Muscle layer of duodenum (tissue), 2 donors: Measurements from ENCODE around the gene TSHZ2.
"Not testable (repeated sequence)": the region's sequence is repeated elsewhere in the genome, so short reads cannot be mapped to it uniquely, and the experiment has no call there.

Source experiments
- H3K27ac ChIP-seq: one replicate; pipeline ENCODE4 v1.7.0; 2013; ENCODE audit warnings: mild to moderate bottlenecking, low read length
- H3K27me3 ChIP-seq: one replicate; pipeline ENCODE4 v1.7.0; 2013; ENCODE audit warnings: low read depth, mild to moderate bottlenecking, control low read depth, low read length
- H3K36me3 ChIP-seq, 2 donors: one replicate each; pipeline ENCODE4 v1.7.0; 2013; ENCODE audit warnings: low read length in 2 of 2, control low read depth in 1 of 2, mild to moderate bottlenecking in 1 of 2; ENCODE audit not compliant: insufficient read depth in 2 of 2, control insufficient read depth in 1 of 2
- H3K4me1 ChIP-seq, 2 donors: one replicate each; pipeline ENCODE4 v1.7.0; 2013; ENCODE audit warnings: low read length in 2 of 2, mild to moderate bottlenecking in 2 of 2, control low read depth in 1 of 2, moderate library complexity in 1 of 2; ENCODE audit not compliant: insufficient read depth in 2 of 2, control insufficient read depth in 1 of 2
- H3K4me3 ChIP-seq, 2 donors: one replicate each; pipeline ENCODE4 v1.7.0; 2013; ENCODE audit warnings: low read length in 2 of 2, low read depth in 1 of 2, mild to moderate bottlenecking in 1 of 2
- H3K9me3 ChIP-seq, 2 donors: one replicate each; pipeline ENCODE4 v1.7.0; 2013; ENCODE audit warnings: low read length in 2 of 2, control low read depth in 1 of 2, mild to moderate bottlenecking in 1 of 2; ENCODE audit not compliant: control insufficient read depth in 1 of 2
- donor health status: healthy.

The TSHZ2 gene

GRCh38 chr20:53421343-53421742 lies 449.2 kb downstream of the TSHZ2 start:
- no peaks in the 10 kb centered on the region for H3K4me1 ChIP-seq
- no peak overlapping the region for H3K4me3 ChIP-seq
- no peaks in the 10 kb centered on the region for H3K27me3 ChIP-seq
- no peak overlapping the region for H3K27ac ChIP-seq
- H3K36me3 ChIP-seq: no peaks in the 10 kb centered on the region
- H3K9me3 ChIP-seq: no peaks in the 10 kb centered on the region

- no peaks in the 10 kb centered on the region for H3K9me3 ChIP-seq
- no peak overlapping the region for H3K27ac ChIP-seq
- H3K4me1 ChIP-seq: no peaks in the 10 kb centered on the region
- no peaks in the 10 kb centered on the region for H3K36me3 ChIP-seq
- no peak overlapping the region for H3K4me3 ChIP-seq
- H3K27me3 ChIP-seq: no peaks in the 10 kb centered on the region
These were observed 449.9 kb downstream of the TSHZ2 start for GRCh38 chr20:53422039-53422438.

GRCh38 chr20:53423587-53424146 lies 451.5 kb downstream of the TSHZ2 start:
- no peaks in the 10 kb centered on the region for H3K9me3 ChIP-seq
- no peaks in the 10 kb centered on the region for H3K27me3 ChIP-seq
- no peak overlapping the region for H3K27ac ChIP-seq
- H3K4me3 ChIP-seq: no peak overlapping the region
- no peaks in the 10 kb centered on the region for H3K36me3 ChIP-seq
- no peaks in the 10 kb centered on the region for H3K4me1 ChIP-seq

GRCh38 chr20:53425481-53425880 lies 453.3 kb downstream of the TSHZ2 start:
- Histone ChIP-seq H3K4me1 (no peaks in the 10 kb centered on the region), H3K27me3 (no peaks in the 10 kb centered on the region), H3K27ac (no peak overlapping the region), H3K4me3 (no peak overlapping the region), H3K9me3 (no peaks in the 10 kb centered on the region), H3K36me3 (no peaks in the 10 kb centered on the region)

- Histone ChIP-seq H3K36me3 (no peaks in the 10 kb centered on the region), H3K4me1 (no peaks in the 10 kb centered on the region), H3K27ac (no peak overlapping the region), H3K9me3 (no peaks in the 10 kb centered on the region), H3K27me3 (no peaks in the 10 kb centered on the region), H3K4me3 (no peak overlapping the region)
These were observed 453.8 kb downstream of the TSHZ2 start for GRCh38 chr20:53425941-53426340.

GRCh38 chr20:53426766-53427312 lies 454.7 kb downstream of the TSHZ2 start:
- H3K9me3 ChIP-seq: no peaks in the 10 kb centered on the region
- no peak overlapping the region for H3K4me3 ChIP-seq
- no peaks in the 10 kb centered on the region for H3K36me3 ChIP-seq
- H3K27me3 ChIP-seq: no peaks in the 10 kb centered on the region
- H3K27ac ChIP-seq: no peak overlapping the region
- no peaks in the 10 kb centered on the region for H3K4me1 ChIP-seq

DNA sequence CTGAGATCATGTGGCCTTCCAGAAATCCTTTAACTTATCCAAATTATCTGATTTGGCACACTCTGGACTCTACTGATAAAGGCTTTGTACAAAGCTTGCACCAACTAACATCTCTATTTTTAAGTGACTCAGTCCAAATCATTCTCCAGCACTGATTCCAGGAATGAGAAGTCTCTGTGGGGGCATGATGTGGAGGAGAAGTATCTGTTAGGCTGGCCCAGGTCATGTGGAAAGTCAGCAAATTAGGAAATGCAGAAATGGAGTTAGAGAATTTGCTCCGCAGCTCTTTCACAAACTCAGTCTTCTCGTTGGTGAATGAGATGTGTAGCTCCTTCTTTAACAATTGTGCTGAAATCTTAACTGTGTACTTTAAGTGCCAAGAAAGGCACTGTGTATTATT lies 455.8 kb downstream of the TSHZ2 start:
- Histone ChIP-seq H3K4me1 (no peaks in the 10 kb centered on the region), H3K27ac (no peak overlapping the region), H3K4me3 (no peak overlapping the region), H3K9me3 (no peaks in the 10 kb centered on the region), H3K27me3 (no peaks in the 10 kb centered on the region), H3K36me3 (no peaks in the 10 kb centered on the region)

DNA sequence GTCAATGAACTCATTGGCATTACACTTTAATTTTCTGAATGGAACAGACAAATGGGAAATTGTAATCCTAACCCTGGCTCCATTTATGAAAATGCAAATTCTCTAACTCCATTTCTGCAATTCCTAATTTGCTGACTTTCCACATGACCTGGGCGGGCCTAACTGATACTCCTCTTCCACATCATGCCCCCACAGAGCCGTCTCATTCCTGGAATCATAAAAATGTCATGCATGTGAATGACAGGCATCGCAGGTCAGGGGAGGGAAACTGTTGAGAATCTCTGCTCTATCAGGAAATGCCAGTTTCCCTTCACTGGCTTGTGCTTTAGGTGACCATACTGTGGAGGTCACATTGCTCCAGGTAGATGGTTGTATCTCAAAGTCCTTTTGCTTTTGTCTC lies 456.4 kb downstream of the TSHZ2 start:
- H3K4me1 ChIP-seq: no peaks in the 10 kb centered on the region

GRCh38 chr20:53428996-53429395 lies 456.8 kb downstream of the TSHZ2 start:
- Histone ChIP-seq H3K27me3 (no peaks in the 10 kb centered on the region), H3K4me3 (no peak overlapping the region), H3K36me3 (no peaks in the 10 kb centered on the region), H3K9me3 (no peaks in the 10 kb centered on the region), H3K4me1 (no peaks in the 10 kb centered on the region), H3K27ac (no peak overlapping the region)

More for the DNA sequence above, 456.4 kb downstream of the TSHZ2 start:
- Histone ChIP-seq H3K9me3 (no peaks in the 10 kb centered on the region), H3K27ac (no peak overlapping the region), H3K27me3 (no peaks in the 10 kb centered on the region), H3K4me3 (no peak overlapping the region), H3K36me3 (no peaks in the 10 kb centered on the region)

DNA sequence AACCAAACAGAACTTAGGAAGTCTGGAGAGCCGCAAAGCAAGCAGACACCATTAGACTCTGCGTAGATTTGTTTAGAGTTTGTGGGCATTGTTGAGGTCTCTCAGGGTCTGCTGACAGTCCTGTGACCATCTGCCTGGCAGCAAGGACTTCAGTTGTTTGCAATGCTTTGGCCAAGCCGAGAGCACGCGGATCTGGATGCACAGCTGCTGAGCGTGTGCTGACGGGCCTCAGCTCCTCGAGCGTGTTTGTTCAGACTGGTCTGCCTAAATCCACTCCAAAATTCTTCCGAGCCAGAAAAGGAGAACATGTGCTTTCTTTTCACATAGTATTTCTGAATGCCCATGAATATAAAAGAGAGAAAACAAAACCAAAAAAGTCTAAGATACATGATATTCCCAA lies 462.5 kb downstream of the TSHZ2 start:
- Histone ChIP-seq H3K9me3 (no peaks in the 10 kb centered on the region), H3K36me3 (no peaks in the 10 kb centered on the region), H3K27me3 (no peaks in the 10 kb centered on the region), H3K4me3 (no peak overlapping the region), H3K4me1 (no peaks in the 10 kb centered on the region), H3K27ac (no peak overlapping the region)

- not testable (repeated sequence) for H3K9me3 ChIP-seq, H3K27ac ChIP-seq, H3K36me3 ChIP-seq, H3K27me3 ChIP-seq, H3K4me3 ChIP-seq, H3K4me1 ChIP-seq
These were observed 464.8 kb downstream of the TSHZ2 start for GRCh38 chr20:53436927-53437326.

DNA sequence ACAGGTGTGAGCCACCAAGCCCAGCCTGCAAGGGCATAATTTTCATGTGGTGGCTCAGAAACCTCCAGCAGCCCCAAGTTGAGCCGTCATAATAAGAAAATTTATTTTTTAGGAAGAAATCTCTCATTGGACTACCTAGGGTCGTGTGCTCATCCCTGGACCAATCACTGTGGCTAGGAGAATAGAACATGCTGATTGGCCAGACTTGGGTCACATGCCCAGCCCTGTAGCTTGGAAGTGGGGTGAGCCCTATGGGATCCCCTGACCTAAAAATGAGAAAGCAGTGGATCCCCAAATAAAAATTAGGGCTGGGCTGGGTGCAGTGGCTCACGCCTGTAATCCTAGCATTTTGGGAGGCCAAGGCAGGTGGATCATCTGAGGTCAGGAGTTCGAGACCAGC lies 466.2 kb downstream of the TSHZ2 start:
- no peaks in the 10 kb centered on the region for H3K27me3 ChIP-seq
- H3K9me3 ChIP-seq: no peaks in the 10 kb centered on the region
- H3K4me1 ChIP-seq: no peaks in the 10 kb centered on the region
- H3K27ac ChIP-seq: no peak overlapping the region
- no peak overlapping the region for H3K4me3 ChIP-seq
- no peaks in the 10 kb centered on the region for H3K36me3 ChIP-seq
